Endothelial cell of umbilical vein (primary cell): ENCODE results near the gene SORT1. TPM values are rescaled to one million over a fixed set of nuclear protein-coding genes. Genes with fewer than 3 reads are reported as not detected.

Experiments used
- BruUV-seq: library from RNA; stranded (reverse); fragments of 400-500 nt; replicated peaks from 2 replicates; lab custom pipeline; 2021; lab: Mats Ljungman, UMichigan
- CTCF ChIA-PET: fragments of 300-600, 350-600 bp; sonication (Branson Sonifier 250); formaldehyde crosslinking; loops from one replicate; lab custom pipeline; 2021; ENCODE audit warnings: antibody characterized with exemption, inconsistent platforms; lab: Charles Lee
- POLR2A ChIA-PET: fragments of 300-600, 350-600 bp; sonication (Branson Sonifier 250); formaldehyde crosslinking; loops from one replicate; lab custom pipeline; 2021; ENCODE audit warnings: antibody characterized with exemption, inconsistent platforms; lab: Charles Lee
- DNase-seq: peaks from one replicate; pipeline ENCODE4 v3.0.0-alpha.2; 2011; ENCODE audit warnings: low read depth, low spot score
- FAIRE-seq: peaks from 2 replicates; lab custom pipeline; 2011; peaks lifted over from hg19 to GRCh38; lab: Jason Lieb, UNC
- H2AFZ ChIP-seq: 2 replicates; pipeline ENCODE4 v1.6.0; 2012; ENCODE audit warnings: low read depth, low read length, control low read depth, inconsistent platforms
- H3K27ac ChIP-seq: 2 replicates; pipeline ENCODE4 v1.5.1; 2011; ENCODE audit warnings: low read depth, mild to moderate bottlenecking, control low read depth, low read length, moderate library complexity; ENCODE audit not compliant: insufficient read depth
- H3K27me3 ChIP-seq, 2 experiments: 2 replicates each; pipeline versions ENCODE4 v1.6.0 to v1.6.1; 2011; ENCODE audit warnings: low read length in 2 of 2, mixed read lengths in 1 of 2; ENCODE audit not compliant: control insufficient read depth in 2 of 2, insufficient read depth in 2 of 2
- H3K36me3 ChIP-seq, 2 experiments: 2 replicates in 1 of 2; 3 replicates in 1 of 2; pipeline ENCODE4 v1.5.1; 2011; ENCODE audit warnings: low read length in 2 of 2, mild to moderate bottlenecking in 1 of 2, moderate library complexity in 1 of 2; ENCODE audit not compliant: control insufficient read depth in 2 of 2, insufficient read depth in 2 of 2; ENCODE audit errors: extremely low read depth in 1 of 2
- H3K4me1 ChIP-seq: 3 replicates; pipeline ENCODE4 v1.5.1; 2011; ENCODE audit warnings: mild to moderate bottlenecking, low read length; ENCODE audit not compliant: control insufficient read depth, insufficient read depth; ENCODE audit errors: extremely low read depth
- H3K4me2 ChIP-seq: 2 replicates; pipeline ENCODE4 v1.6.1; 2011; ENCODE audit warnings: low read length, control low read depth, mixed read lengths; ENCODE audit not compliant: insufficient read depth
- H3K4me3 ChIP-seq, 3 experiments: fragments of 200-600 bp in 1 of 3; sonication (generic), shearing (Covaris generic) in 1 of 3; replicated peaks in 1 of 3; 2 replicates each; pipeline ENCODE4 v1.5.1; 2011 to 2016; ENCODE audit warnings: control low read depth in 3 of 3, low read length in 3 of 3, mild to moderate bottlenecking in 2 of 3, inconsistent platforms in 1 of 3, low read depth in 1 of 3, moderate library complexity in 1 of 3; ENCODE audit not compliant: insufficient read depth in 1 of 3
- H3K79me2 ChIP-seq: 2 replicates; pipeline ENCODE4 v1.6.0; 2012; ENCODE audit warnings: low read length, inconsistent platforms; ENCODE audit not compliant: control insufficient read depth, insufficient read depth
- H3K9ac ChIP-seq: replicated peaks from 2 replicates; pipeline ENCODE3; 2011; ENCODE audit warnings: low read length, control low read depth; ENCODE audit not compliant: insufficient read depth; ENCODE audit errors: extremely low read depth
- H3K9me1 ChIP-seq: replicated peaks from 3 replicates; pipeline ENCODE4 v1.6.0; 2011; ENCODE audit warnings: mild to moderate bottlenecking, low read length; ENCODE audit not compliant: control insufficient read depth, insufficient read depth; ENCODE audit errors: extremely low read depth
- H3K9me3 ChIP-seq: replicated peaks from 2 replicates; pipeline ENCODE4 v1.5.1; 2012; ENCODE audit warnings: low read length, inconsistent platforms; ENCODE audit not compliant: control insufficient read depth, insufficient read depth
- H4K20me1 ChIP-seq: replicated peaks from 2 replicates; pipeline ENCODE3; 2011; ENCODE audit warnings: mild to moderate bottlenecking, low read length; ENCODE audit not compliant: control insufficient read depth, insufficient read depth; ENCODE audit errors: extremely low read depth
- CTCF ChIP-seq, 2 donors: IDR thresholded peaks; 1 replicate in 1 of 2; 2 replicates in 1 of 2; pipeline ENCODE4 v1.5.1; 2011; ENCODE audit warnings: low read length in 2 of 2, mild to moderate bottlenecking in 2 of 2, moderate library complexity in 2 of 2, control low read depth in 1 of 2, inconsistent platforms in 1 of 2, low read depth in 1 of 2; ENCODE audit not compliant: insufficient read depth in 1 of 2; ENCODE audit errors: extremely low read depth in 1 of 2
- EZH2 ChIP-seq: IDR thresholded peaks from 2 replicates; pipeline ENCODE4 v1.6.1; 2012; ENCODE audit warnings: borderline replicate concordance, low read depth, mild to moderate bottlenecking, moderate library complexity, low read length, inconsistent platforms; ENCODE audit not compliant: severe bottlenecking
- FOS ChIP-seq: IDR thresholded peaks from 2 replicates; pipeline ENCODE4 v1.6.1; 2011; ENCODE audit warnings: mild to moderate bottlenecking, low read length, moderate library complexity, borderline replicate concordance; ENCODE audit not compliant: insufficient read depth
- GATA2 ChIP-seq: IDR thresholded peaks from 2 replicates; pipeline ENCODE4 v1.7.0; 2011; ENCODE audit warnings: low read depth, mild to moderate bottlenecking, moderate library complexity, mixed read lengths, low read length; ENCODE audit not compliant: insufficient read length, insufficient read depth
- JUN ChIP-seq: IDR thresholded peaks from 2 replicates; pipeline ENCODE4 v1.6.1; 2011; ENCODE audit warnings: borderline replicate concordance, low read depth; ENCODE audit not compliant: insufficient read length, insufficient read depth
- MAX ChIP-seq: IDR thresholded peaks from 2 replicates; pipeline ENCODE4 v1.6.1; 2011; ENCODE audit not compliant: insufficient read depth, insufficient read length
- MYC ChIP-seq: IDR thresholded peaks from one replicate; pipeline ENCODE4 v1.6.1; 2011; ENCODE audit warnings: mild to moderate bottlenecking, low read depth, low read length
- POLR2A ChIP-seq: IDR thresholded peaks from 2 replicates; pipeline ENCODE4 v1.6.1; 2012; ENCODE audit warnings: low read depth, mild to moderate bottlenecking, control low read depth, low read length
- POLR2AphosphoS5 ChIP-seq: IDR thresholded peaks from 2 replicates; pipeline ENCODE4 v1.6.1; 2012; ENCODE audit warnings: low read depth, mild to moderate bottlenecking, control low read depth, low read length, moderate library complexity; ENCODE audit not compliant: insufficient read depth
- dilution Hi-C: fragments of 300-500 bp; cut with MboI; formaldehyde crosslinking; loops from one replicate; pipeline ENCODE4 v1.15.0; 2019; ENCODE audit warnings: low sequenced_read_pairs; ENCODE audit not compliant: extremely low pct_ligation_motif_present
- intact Hi-C: fragments of 100-400 bp; cut with micrococcal nuclease; formaldehyde crosslinking; loops from one replicate; pipeline ENCODE4 v1.10.0; 2022
- polyA plus RNA-seq, 4 experiments: library from polyadenylated mRNA; depleted of rRNA in 3 of 4; stranded (reverse) in 3 of 4; unstranded in 1 of 4; fragments of >200 nt; gene quantifications; 2 replicates each; pipeline versions ENCODE4 v1.2.1 to v1.2.3, GENCODE V29; 2011 to 2012; ENCODE audit warnings: missing spikeins in 1 of 4
- total RNA-seq: library from RNA; stranded (reverse); gene quantifications from 2 replicates; pipeline ENCODE4 v1.2.3, GENCODE V29; 2021

SORT1 gene
- total and polyA plus RNA-seq, 2 donors (not counting 3 experiments of a cell fraction or from before 2014, with no cell fraction given), result 6.8 to 17.8 TPM

GRCh38 chr1:109268431-109269211 lies 129.1 kb downstream of the SORT1 start:
- no TSS peak for BruUV-seq
- TF ChIP-seq FOS (no peak), POLR2AphosphoS5 (no peak), JUN (no peak), MYC (no peak), POLR2A (no peak), GATA2 (no peak), MAX (no peak), EZH2 (no peak), CTCF (IDR thresholded peaks at IDR 0.05; ENCODE audit: extremely low read depth in 1 of 2, insufficient read depth in 1 of 2, low read depth in 1 of 2, low read length in 2 of 2) (no peak)
- Histone ChIP-seq H4K20me1 (no peaks in the 10 kb centered on the region), H3K9me3 (no peaks in the 10 kb centered on the region), H3K79me2 (no peaks in the 10 kb centered on the region), H3K4me3 (no peak overlapping the region), H3K4me1 (no peaks in the 10 kb centered on the region), H3K9me1 (no peaks in the 10 kb centered on the region), H3K36me3 (no peaks in the 10 kb centered on the region), H2AFZ (no peak overlapping the region), H3K4me2 (no peak overlapping the region), H3K9ac (no peak overlapping the region), H3K27ac (no peak overlapping the region), H3K27me3 (no peaks in the 10 kb centered on the region)
- CTCF ChIA-PET, result interaction anchor here (0.8 to 0.9 kb wide), 2 partner anchors 9 to 264 kb away, joined by 3 to 4 read pairs; no protein-coding TSS in a partner anchor
- no peak for DNase-seq
- intact Hi-C loops (no loop called here), dilution Hi-C loops (no loop called here)
- POLR2A ChIA-PET, result no interaction called here
- no peak for FAIRE-seq
